Epithelial cell of proximal tubule (primary cell): ENCODE results near the gene POGLUT2. TPM values are rescaled to one million over a fixed set of nuclear protein-coding genes. Genes with fewer than 3 reads are reported as not detected.
A peak's percentile ranks its signal among the peaks of the same experiment; 100 is the strongest.

Experiments used
- DNase-seq: peaks from one replicate; pipeline ENCODE4 v3.0.0-alpha.2; 2011; ENCODE audit warnings: low read depth
- H3K4me3 ChIP-seq: 2 replicates; pipeline ENCODE4 v1.5.1; 2011; ENCODE audit warnings: low read depth, mild to moderate bottlenecking, low read length
- CTCF ChIP-seq: conservative IDR thresholded peaks from 2 replicates; pipeline ENCODE4 v1.5.1; 2012; ENCODE audit warnings: low read depth, mild to moderate bottlenecking, low read length
- total RNA-seq: library from RNA; depleted of rRNA; stranded (reverse); fragments of >200 nt; gene quantifications from 2 replicates; pipeline ENCODE4 v1.2.3, GENCODE V29; 2015

POGLUT2 gene
- total RNA-seq, 1 donor from 2014 or later, result 15.4 TPM

GRCh38 chr13:102805680-102806079 is 6.9 kb upstream of the POGLUT2 start:
- no peak for TF ChIP-seq CTCF
- DNase-seq, result no peak
- H3K4me3 ChIP-seq, result no peak overlapping the region

DNA sequence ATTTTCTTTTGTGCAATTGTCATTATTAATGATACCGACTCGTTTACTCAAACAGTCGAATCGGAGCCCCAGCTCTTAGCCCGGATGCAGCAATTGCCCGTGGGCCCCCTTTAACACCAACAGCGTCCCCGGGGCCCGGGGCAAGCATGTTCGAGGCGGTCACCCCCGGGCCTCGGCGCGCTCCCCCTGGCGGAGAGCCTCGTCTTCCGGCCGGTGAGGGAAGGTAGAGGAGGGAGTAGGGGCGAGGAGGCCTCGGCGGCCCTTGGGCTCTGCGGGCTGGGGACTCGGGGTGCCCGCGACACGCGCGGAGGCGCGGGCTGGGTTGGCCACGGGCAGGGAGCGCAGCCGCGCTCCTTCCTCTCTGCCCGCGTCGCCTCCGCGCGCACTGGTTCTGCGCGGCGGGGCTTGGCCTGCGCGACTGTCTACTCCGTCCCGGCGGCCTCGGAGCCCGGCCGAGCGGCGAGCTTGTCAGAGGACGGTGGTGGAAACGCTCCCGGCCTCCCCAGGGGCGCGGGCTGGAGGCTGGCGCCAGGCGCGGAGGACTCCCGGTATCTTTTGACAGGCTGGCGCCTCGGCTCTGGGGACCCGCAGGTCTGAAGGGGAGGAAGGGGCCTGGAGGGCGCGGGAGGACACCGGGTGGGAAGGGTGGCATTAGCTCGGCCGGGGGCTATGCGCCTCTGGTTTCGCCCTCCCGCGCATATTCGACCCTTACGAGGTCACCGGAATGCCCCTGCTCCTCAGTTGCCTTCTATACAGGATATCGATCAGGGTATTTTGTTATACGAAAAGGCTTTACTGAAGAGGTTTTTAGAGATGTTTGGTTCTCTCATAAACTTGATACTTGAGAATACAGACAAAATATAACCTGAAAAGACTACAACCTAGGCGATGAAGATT is 1.6 kb upstream of the POGLUT2 start:
- peak; percentile 70 for TF ChIP-seq CTCF
- peak overlapping the region; percentile 84 for H3K4me3 ChIP-seq
- DNase-seq, result no peak

- no peak for TF ChIP-seq CTCF
- peak overlapping the region; percentile 84 for H3K4me3 ChIP-seq
- no peak for DNase-seq
Observed at GRCh38 chr13:102799426-102800144, 809 bp upstream of the POGLUT2 start.

DNA sequence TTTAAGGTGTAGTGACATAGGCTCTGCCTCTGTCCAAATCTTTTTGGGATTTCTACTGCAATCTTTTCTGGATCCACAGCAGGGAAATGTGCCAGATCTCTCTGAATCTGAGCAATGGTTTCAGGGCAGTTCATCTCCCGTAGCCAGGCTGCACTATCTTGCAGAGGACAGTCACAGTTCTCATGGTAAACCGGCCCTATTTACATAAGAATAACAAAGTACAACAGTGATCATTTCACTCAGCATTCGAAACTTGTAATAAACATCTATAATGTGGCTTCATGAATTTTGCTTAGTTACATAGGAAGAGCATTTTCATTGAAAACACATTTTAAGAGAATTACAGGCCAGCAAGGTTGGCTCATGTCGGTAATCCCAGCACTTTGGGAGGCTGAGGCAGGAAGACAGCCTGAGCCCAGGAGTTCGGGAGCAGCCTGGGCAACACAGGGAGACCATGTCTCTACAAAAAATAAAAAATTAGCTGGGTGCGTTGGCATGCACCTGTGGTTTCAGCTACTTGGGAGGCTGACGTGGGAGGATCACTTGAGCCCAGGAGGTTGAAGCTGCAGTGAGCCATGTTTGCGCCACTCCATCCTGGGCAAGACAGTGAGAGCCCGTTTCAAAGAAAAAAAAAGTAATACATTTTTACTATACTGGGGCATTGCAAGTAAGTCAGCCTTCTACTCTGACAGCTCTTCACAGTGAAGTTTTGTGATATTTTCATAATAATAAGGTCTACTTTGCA is 5.0 kb downstream of the POGLUT2 start:
- no peak for DNase-seq
- TF ChIP-seq CTCF, result no peak
- no peak overlapping the region for H3K4me3 ChIP-seq

GRCh38 chr13:102792396-102792795 is 6.4 kb downstream of the POGLUT2 start:
- no peak overlapping the region for H3K4me3 ChIP-seq
- TF ChIP-seq CTCF, result no peak
- DNase-seq, result no peak

- no peak overlapping the region for H3K4me3 ChIP-seq
- no peak for TF ChIP-seq CTCF
- DNase-seq, result no peak
Observed at GRCh38 chr13:102788683-102789082, 10.1 kb downstream of the POGLUT2 start.
